Transverse colon (tissue), 4 donors: ENCODE results near the gene TNFRSF19.

ENCODE experiments used
- EP300 ChIP-seq: sonication (generic); formaldehyde crosslinking; IDR thresholded peaks from one replicate; pipeline ENCODE4 v1.6.1; 2017; ENCODE audit warnings: antibody characterized with exemption, low read depth
- POLR2A ChIP-seq: fragments of 450-650 bp; IDR thresholded peaks from one replicate; pipeline ENCODE4 v1.6.1; 2016; ENCODE audit warnings: antibody characterized with exemption, mild to moderate bottlenecking, moderate library complexity
- POLR2AphosphoS5 ChIP-seq, 3 donors: sonication (generic); formaldehyde crosslinking; IDR thresholded peaks; one replicate each; pipeline ENCODE4 v1.6.1; 2016; ENCODE audit warnings: antibody characterized with exemption in 3 of 3
- TF ChIP-seq, protein P1 (sequence below), 5 experiments: fragments of 200-600 bp in 3 of 5; fragments of 450-650 bp in 2 of 5; sonication (generic) in 3 of 5; IDR thresholded peaks; 1 replicate in 2 of 5; 2 replicates in 3 of 5; pipeline ENCODE4 v1.5.1; 2016 to 2017; ENCODE audit warnings: antibody characterized with exemption in 5 of 5, inconsistent platforms in 3 of 5, mild to moderate bottlenecking in 2 of 5, moderate library complexity in 1 of 5

DNA sequence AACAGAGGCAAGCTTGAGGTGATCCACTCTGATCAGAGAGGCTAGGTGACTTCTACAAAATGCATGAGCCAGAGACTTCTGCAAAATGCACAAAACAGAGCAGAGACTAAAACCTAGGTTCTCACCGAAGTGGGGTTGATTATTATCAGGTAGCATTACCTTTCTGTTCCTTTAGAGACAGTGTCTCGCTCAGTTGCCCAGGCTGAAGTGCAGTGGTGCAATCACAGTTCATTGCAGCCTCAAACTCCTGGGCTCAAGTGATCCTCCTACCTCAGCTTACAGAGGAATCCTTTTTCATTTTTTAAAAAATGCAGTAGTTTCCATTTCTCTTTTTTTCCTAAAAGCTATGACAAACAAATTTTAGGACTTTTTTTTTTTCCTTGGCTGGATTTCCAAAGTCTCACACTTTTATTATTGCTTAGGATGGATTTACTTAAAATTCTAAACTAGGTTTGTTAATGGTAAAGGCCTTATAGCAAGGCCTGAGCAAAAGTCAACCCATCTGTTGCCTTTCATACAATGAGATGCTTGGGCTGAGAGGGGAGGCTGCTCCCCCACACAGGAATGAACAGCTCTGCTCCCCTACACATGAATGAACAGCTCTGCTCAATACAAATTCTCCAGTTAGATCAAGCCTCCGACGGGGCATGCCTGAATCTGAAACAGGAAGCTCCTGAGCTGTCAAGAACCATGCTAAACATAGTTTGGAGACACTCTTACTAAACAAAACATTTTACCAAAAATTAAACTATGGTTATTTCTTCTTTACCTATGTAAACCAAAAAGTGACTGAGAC lies 18.8 kb upstream of the TNFRSF19 start:
- TF ChIP-seq, protein P1, sequence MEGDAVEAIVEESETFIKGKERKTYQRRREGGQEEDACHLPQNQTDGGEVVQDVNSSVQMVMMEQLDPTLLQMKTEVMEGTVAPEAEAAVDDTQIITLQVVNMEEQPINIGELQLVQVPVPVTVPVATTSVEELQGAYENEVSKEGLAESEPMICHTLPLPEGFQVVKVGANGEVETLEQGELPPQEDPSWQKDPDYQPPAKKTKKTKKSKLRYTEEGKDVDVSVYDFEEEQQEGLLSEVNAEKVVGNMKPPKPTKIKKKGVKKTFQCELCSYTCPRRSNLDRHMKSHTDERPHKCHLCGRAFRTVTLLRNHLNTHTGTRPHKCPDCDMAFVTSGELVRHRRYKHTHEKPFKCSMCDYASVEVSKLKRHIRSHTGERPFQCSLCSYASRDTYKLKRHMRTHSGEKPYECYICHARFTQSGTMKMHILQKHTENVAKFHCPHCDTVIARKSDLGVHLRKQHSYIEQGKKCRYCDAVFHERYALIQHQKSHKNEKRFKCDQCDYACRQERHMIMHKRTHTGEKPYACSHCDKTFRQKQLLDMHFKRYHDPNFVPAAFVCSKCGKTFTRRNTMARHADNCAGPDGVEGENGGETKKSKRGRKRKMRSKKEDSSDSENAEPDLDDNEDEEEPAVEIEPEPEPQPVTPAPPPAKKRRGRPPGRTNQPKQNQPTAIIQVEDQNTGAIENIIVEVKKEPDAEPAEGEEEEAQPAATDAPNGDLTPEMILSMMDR (IDR thresholded peaks at IDR 0.05) = no peak
- no peak for TF ChIP-seq POLR2AphosphoS5 (IDR thresholded peaks at IDR 0.05)
- no peak for TF ChIP-seq POLR2A
- TF ChIP-seq EP300 = no peak
